GM12878 (cell line): ENCODE results near the gene GNAL. TPM values are rescaled to one million over a fixed set of nuclear protein-coding genes. Genes with fewer than 3 reads are reported as not detected.
A peak's percentile ranks its signal among the peaks of the same experiment; 100 is the strongest.

Experiments
- CBX3 ChIP-seq: fragments of 200-600 bp; sonication (generic); IDR thresholded peaks from 2 replicates; pipeline ENCODE4 v1.6.1; 2016; ENCODE audit warnings: low read depth, borderline replicate concordance
- CTCF ChIP-seq, 3 experiments: IDR thresholded peaks in 2 of 3; conservative IDR thresholded peaks in 1 of 3; 2 replicates each; pipeline ENCODE4 v1.5.1; 2011; ENCODE audit warnings: low read depth in 3 of 3, low read length in 3 of 3, mild to moderate bottlenecking in 3 of 3, control low read depth in 2 of 3, moderate library complexity in 2 of 3, inconsistent platforms in 1 of 3, mixed read lengths in 1 of 3; ENCODE audit not compliant: control insufficient read depth in 2 of 3, insufficient read depth in 1 of 3; ENCODE audit errors: extremely low read depth in 1 of 3
- EED ChIP-seq: sonication (generic); IDR thresholded peaks from 2 replicates; pipeline ENCODE4 v1.6.1; 2016; ENCODE audit warnings: antibody characterized with exemption, low read depth
- ETV6 ChIP-seq, 2 experiments: fragments of 450-650 bp in 1 of 2; IDR thresholded peaks in 1 of 2; conservative IDR thresholded peaks in 1 of 2; 2 replicates each; pipeline ENCODE4 v1.6.1; 2014; ENCODE audit warnings: antibody characterized with exemption in 1 of 2, borderline replicate concordance in 1 of 2, low read depth in 1 of 2, mild to moderate bottlenecking in 1 of 2, moderate library complexity in 1 of 2
- FOXM1 ChIP-seq: IDR thresholded peaks from 2 replicates; pipeline ENCODE4 v1.6.1; 2012; ENCODE audit warnings: low read depth, mild to moderate bottlenecking, inconsistent platforms, low read length, moderate library complexity
- HCFC1 ChIP-seq: fragments of 150-350 bp; IDR thresholded peaks from 2 replicates; pipeline ENCODE4 v1.6.1; 2014; ENCODE audit warnings: low read length
- MEF2A ChIP-seq: IDR thresholded peaks from 2 replicates; pipeline ENCODE4 v1.6.1; 2011; ENCODE audit warnings: low read depth, mild to moderate bottlenecking, low read length, moderate library complexity; ENCODE audit not compliant: insufficient read depth
- MEF2B ChIP-seq: fragments of 450-650 bp; IDR thresholded peaks from 2 replicates; pipeline ENCODE4 v1.6.1; 2018; ENCODE audit warnings: mild to moderate bottlenecking, moderate library complexity; ENCODE audit not compliant: partially characterized antibody, poor library complexity, severe bottlenecking
- NRF1 ChIP-seq: conservative IDR thresholded peaks from 2 replicates; pipeline ENCODE4 v1.6.1; 2011; ENCODE audit warnings: mild to moderate bottlenecking, low read depth, low read length, improper control_type of control experiment
- PAX8 ChIP-seq: fragments of 450-650 bp; IDR thresholded peaks from 2 replicates; pipeline ENCODE4 v1.6.1; 2017; ENCODE audit warnings: mild to moderate bottlenecking, moderate library complexity
- PBX3 ChIP-seq: IDR thresholded peaks from 2 replicates; pipeline ENCODE4 v1.6.1; 2011; ENCODE audit warnings: mild to moderate bottlenecking, low read depth, low read length, moderate library complexity; ENCODE audit not compliant: insufficient replicate concordance
- SREBF2 ChIP-seq: IDR thresholded peaks from 2 replicates; pipeline ENCODE4 v1.6.1; 2012; ENCODE audit warnings: mild to moderate bottlenecking, low read length
- TCF12 ChIP-seq: IDR thresholded peaks from 2 replicates; pipeline ENCODE4 v1.6.1; 2011; ENCODE audit warnings: low read depth, mild to moderate bottlenecking, low read length
- YY1 ChIP-seq: IDR thresholded peaks from 2 replicates; pipeline ENCODE4 v1.6.1; 2011; ENCODE audit warnings: low read depth, mild to moderate bottlenecking, low read length
- polyA plus RNA-seq, 11 experiments: library from polyadenylated mRNA; depleted of rRNA in 4 of 11; unstranded in 6 of 11; stranded (reverse) in 5 of 11; fragments of >200 nt; fragmentation: Nextera tagmentation in 4 of 11; fragmentation: Illumina TruSeq in 1 of 11; extraction: Ambion mirVana in 4 of 11; extraction: Trizol in 1 of 11; gene quantifications; 1 replicate in 1 of 11; 2 replicates in 10 of 11; pipeline versions ENCODE4 v1.2.1 to v1.2.3, GENCODE V29; 2011 to 2016; ENCODE audit warnings: inconsistent platforms in 2 of 11, missing spikeins in 2 of 11, low read depth in 1 of 11
- total RNA-seq, 4 experiments: library from RNA; depleted of rRNA in 3 of 4; stranded (reverse); fragments of >200 nt in 3 of 4; fragmentation: Illumina TruSeq in 1 of 4; extraction: Trizol in 1 of 4; gene quantifications; 2 replicates each; pipeline versions ENCODE4 v1.2.1 to v1.2.3, GENCODE V29; 2013 to 2021
- TF ChIP-seq, protein P1 (sequence below): fragments of 450-650 bp; conservative IDR thresholded peaks from 2 replicates; pipeline ENCODE4 v1.6.1; 2017; ENCODE audit warnings: mild to moderate bottlenecking, moderate library complexity
- TF ChIP-seq, protein P2 (sequence below): fragments of 450-650 bp; formaldehyde crosslinking; IDR thresholded peaks from 2 replicates; pipeline ENCODE4 v1.4.0; 2020; ENCODE audit warnings: mild to moderate bottlenecking, moderate library complexity
- TF ChIP-seq, protein P3 (sequence below): fragments of 150-350 bp; IDR thresholded peaks from 2 replicates; pipeline ENCODE4 v1.6.1; 2014; ENCODE audit warnings: mild to moderate bottlenecking, low read depth, low read length
- TF ChIP-seq, protein P4 (sequence below): IDR thresholded peaks from 2 replicates; pipeline ENCODE4 v1.6.1; 2011; ENCODE audit warnings: low read depth, mild to moderate bottlenecking, low read length, moderate library complexity, borderline replicate concordance; ENCODE audit errors: extremely low read depth

Gene GNAL
- total and polyA plus RNA-seq, 10 of the 15 experiments (the other 5 are each of a cell fraction or from before 2014, with no cell fraction given), result 0.02 to 0.39 (median 0.05) TPM; not detected in 5

DNA sequence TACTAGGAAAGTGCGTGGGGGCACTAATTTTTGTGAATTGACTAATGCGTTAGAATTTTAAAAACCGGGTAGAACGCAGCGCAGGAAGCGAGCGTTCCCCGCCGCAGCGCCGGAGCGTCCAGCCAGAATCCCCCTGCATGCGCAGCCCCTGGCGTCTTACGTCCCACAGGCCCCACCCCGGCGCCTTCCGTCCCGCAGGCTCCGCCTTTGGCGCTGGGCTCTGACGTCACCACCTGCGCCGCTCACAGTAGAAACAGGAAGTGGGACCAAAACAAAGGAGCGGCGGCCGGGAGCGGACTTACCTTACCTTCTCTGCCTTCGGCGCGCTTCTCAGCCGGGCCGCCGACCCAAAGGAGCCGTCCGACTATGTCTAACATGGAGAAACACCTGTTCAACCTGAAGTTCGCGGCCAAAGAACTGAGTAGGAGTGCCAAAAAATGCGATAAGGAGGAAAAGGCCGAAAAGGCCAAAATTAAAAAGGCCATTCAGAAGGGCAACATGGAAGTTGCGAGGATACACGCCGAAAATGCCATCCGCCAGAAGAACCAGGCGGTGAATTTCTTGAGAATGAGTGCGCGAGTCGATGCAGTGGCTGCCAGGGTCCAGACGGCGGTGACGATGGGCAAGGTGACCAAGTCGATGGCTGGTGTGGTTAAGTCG is 162.2 kb downstream of the GNAL start, which contains the start of gene CHMP1B (continued):
- TF ChIP-seq, protein P1, sequence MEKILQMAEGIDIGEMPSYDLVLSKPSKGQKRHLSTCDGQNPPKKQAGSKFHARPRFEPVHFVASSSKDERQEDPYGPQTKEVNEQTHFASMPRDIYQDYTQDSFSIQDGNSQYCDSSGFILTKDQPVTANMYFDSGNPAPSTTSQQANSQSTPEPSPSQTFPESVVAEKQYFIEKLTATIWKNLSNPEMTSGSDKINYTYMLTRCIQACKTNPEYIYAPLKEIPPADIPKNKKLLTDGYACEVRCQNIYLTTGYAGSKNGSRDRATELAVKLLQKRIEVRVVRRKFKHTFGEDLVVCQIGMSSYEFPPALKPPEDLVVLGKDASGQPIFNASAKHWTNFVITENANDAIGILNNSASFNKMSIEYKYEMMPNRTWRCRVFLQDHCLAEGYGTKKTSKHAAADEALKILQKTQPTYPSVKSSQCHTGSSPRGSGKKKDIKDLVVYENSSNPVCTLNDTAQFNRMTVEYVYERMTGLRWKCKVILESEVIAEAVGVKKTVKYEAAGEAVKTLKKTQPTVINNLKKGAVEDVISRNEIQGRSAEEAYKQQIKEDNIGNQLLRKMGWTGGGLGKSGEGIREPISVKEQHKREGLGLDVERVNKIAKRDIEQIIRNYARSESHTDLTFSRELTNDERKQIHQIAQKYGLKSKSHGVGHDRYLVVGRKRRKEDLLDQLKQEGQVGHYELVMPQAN, result peak; percentile 92
- peak; percentile 81 for TF ChIP-seq HCFC1
- TF ChIP-seq, protein P2, sequence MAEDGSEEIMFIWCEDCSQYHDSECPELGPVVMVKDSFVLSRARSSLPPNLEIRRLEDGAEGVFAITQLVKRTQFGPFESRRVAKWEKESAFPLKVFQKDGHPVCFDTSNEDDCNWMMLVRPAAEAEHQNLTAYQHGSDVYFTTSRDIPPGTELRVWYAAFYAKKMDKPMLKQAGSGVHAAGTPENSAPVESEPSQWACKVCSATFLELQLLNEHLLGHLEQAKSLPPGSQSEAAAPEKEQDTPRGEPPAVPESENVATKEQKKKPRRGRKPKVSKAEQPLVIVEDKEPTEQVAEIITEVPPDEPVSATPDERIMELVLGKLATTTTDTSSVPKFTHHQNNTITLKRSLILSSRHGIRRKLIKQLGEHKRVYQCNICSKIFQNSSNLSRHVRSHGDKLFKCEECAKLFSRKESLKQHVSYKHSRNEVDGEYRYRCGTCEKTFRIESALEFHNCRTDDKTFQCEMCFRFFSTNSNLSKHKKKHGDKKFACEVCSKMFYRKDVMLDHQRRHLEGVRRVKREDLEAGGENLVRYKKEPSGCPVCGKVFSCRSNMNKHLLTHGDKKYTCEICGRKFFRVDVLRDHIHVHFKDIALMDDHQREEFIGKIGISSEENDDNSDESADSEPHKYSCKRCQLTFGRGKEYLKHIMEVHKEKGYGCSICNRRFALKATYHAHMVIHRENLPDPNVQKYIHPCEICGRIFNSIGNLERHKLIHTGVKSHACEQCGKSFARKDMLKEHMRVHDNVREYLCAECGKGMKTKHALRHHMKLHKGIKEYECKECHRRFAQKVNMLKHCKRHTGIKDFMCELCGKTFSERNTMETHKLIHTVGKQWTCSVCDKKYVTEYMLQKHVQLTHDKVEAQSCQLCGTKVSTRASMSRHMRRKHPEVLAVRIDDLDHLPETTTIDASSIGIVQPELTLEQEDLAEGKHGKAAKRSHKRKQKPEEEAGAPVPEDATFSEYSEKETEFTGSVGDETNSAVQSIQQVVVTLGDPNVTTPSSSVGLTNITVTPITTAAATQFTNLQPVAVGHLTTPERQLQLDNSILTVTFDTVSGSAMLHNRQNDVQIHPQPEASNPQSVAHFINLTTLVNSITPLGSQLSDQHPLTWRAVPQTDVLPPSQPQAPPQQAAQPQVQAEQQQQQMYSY (CRISPR knock-in tag), result no peak
- TF ChIP-seq FOXM1, result no peak
- TF ChIP-seq CBX3, result no peak
- no peak for TF ChIP-seq EED
- TF ChIP-seq NRF1, result peak; percentile 47
- peak; percentile 5 for TF ChIP-seq PBX3
- TF ChIP-seq, protein P3, sequence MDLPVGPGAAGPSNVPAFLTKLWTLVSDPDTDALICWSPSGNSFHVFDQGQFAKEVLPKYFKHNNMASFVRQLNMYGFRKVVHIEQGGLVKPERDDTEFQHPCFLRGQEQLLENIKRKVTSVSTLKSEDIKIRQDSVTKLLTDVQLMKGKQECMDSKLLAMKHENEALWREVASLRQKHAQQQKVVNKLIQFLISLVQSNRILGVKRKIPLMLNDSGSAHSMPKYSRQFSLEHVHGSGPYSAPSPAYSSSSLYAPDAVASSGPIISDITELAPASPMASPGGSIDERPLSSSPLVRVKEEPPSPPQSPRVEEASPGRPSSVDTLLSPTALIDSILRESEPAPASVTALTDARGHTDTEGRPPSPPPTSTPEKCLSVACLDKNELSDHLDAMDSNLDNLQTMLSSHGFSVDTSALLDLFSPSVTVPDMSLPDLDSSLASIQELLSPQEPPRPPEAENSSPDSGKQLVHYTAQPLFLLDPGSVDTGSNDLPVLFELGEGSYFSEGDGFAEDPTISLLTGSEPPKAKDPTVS, result no peak
- no peak for TF ChIP-seq MEF2B
- TF ChIP-seq MEF2A, result no peak
- TF ChIP-seq, protein P4, sequence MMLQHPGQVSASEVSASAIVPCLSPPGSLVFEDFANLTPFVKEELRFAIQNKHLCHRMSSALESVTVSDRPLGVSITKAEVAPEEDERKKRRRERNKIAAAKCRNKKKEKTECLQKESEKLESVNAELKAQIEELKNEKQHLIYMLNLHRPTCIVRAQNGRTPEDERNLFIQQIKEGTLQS, result peak; percentile 92
- TF ChIP-seq ETV6 (conservative IDR thresholded peaks at IDR 0.05 in 1 of 2, IDR thresholded peaks at IDR 0.05 in 1 of 2; ENCODE audit: borderline replicate concordance in 1 of 2, low read depth in 1 of 2), result no peak
- TF ChIP-seq TCF12, result peak; percentile 45; the same call in 1 of the 2 replicates
- TF ChIP-seq PAX8, result no peak
- no peak for TF ChIP-seq CTCF (IDR thresholded peaks at IDR 0.05 in 2 of 3, conservative IDR thresholded peaks at IDR 0.05 in 1 of 3; ENCODE audit: control insufficient read depth in 2 of 3, extremely low read depth in 1 of 3, insufficient read depth in 1 of 3, low read depth in 3 of 3, low read length in 3 of 3)
- 0 out of 2 replicates have a peak, but pooled peaks have one; percentile 19 for TF ChIP-seq SREBF2
- peak; percentile 79 for TF ChIP-seq YY1
